ENCODE measurements around the gene NAPB. TPM values are rescaled to one million over a fixed set of nuclear protein-coding genes. Genes with fewer than 3 reads are reported as not detected.

The NAPB gene
- total and polyA plus RNA-seq, 10 of the 15 experiments (the other 5 are each of a cell fraction or from before 2014, with no cell fraction given): 2.1 to 15.9 (median 7.2) TPM

DNA sequence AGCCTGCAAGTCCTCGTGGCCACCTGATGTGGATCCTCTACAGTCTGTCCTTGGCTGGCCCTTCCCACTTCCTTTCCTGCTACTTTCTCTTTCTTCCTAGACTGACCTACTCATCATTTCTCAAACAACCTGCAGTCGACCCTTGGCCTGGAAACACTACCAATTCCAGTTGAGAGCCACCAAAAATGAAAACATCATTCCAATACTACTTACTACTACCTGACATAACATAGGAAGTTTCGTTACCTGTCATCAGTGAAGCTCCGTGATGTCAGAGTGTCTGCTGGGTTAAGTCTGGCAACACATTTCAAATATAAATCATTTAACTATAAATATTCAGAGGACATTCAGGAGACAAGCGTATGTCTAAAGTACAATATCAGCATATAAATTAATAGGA lies 45.5 kb downstream of the NAPB start (continued):
- TF ChIP-seq, protein P1, sequence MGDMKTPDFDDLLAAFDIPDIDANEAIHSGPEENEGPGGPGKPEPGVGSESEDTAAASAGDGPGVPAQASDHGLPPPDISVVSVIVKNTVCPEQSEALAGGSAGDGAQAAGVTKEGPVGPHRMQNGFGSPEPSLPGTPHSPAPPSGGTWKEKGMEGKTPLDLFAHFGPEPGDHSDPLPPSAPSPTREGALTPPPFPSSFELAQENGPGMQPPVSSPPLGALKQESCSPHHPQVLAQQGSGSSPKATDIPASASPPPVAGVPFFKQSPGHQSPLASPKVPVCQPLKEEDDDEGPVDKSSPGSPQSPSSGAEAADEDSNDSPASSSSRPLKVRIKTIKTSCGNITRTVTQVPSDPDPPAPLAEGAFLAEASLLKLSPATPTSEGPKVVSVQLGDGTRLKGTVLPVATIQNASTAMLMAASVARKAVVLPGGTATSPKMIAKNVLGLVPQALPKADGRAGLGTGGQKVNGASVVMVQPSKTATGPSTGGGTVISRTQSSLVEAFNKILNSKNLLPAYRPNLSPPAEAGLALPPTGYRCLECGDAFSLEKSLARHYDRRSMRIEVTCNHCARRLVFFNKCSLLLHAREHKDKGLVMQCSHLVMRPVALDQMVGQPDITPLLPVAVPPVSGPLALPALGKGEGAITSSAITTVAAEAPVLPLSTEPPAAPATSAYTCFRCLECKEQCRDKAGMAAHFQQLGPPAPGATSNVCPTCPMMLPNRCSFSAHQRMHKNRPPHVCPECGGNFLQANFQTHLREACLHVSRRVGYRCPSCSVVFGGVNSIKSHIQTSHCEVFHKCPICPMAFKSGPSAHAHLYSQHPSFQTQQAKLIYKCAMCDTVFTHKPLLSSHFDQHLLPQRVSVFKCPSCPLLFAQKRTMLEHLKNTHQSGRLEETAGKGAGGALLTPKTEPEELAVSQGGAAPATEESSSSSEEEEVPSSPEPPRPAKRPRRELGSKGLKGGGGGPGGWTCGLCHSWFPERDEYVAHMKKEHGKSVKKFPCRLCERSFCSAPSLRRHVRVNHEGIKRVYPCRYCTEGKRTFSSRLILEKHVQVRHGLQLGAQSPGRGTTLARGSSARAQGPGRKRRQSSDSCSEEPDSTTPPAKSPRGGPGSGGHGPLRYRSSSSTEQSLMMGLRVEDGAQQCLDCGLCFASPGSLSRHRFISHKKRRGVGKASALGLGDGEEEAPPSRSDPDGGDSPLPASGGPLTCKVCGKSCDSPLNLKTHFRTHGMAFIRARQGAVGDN (IDR thresholded peaks at IDR 0.05): no peak
- TF ChIP-seq GABPA (IDR thresholded peaks at IDR 0.05; ENCODE audit: low read depth) (no peak), EP300 (IDR thresholded peaks at IDR 0.05; ENCODE audit: borderline replicate concordance in 1 of 2, control insufficient read depth in 1 of 2, low read depth in 2 of 2, low read length in 2 of 2) (no peak), KLF5 (IDR thresholded peaks at IDR 0.05; ENCODE audit: partially characterized antibody) (no peak), SREBF1 (IDR thresholded peaks at IDR 0.05; ENCODE audit: low read length) (no peak), SUPT20H (IDR thresholded peaks at IDR 0.05; ENCODE audit: borderline replicate concordance, control insufficient read depth, low read depth, low read length) (no peak), MTA3 (IDR thresholded peaks at IDR 0.05; ENCODE audit: borderline replicate concordance, low read length) (no peak), NBN (IDR thresholded peaks at IDR 0.05) (no peak), NR2C1 (IDR thresholded peaks at IDR 0.05) (no peak), MEF2B (IDR thresholded peaks at IDR 0.05; ENCODE audit: partially characterized antibody, poor library complexity, severe bottlenecking) (no peak), EZH2 (IDR thresholded peaks at IDR 0.05; ENCODE audit: borderline replicate concordance, control insufficient read depth, low read depth, low read length) (no peak), ZNF274 (IDR thresholded peaks at IDR 0.05; ENCODE audit: insufficient read depth, insufficient read length) (no peak), SIN3A (IDR thresholded peaks at IDR 0.05; ENCODE audit: low read depth, low read length) (no peak), RUNX3 (IDR thresholded peaks at IDR 0.05; ENCODE audit: low read length) (no peak)
- TF ChIP-seq, protein P2, sequence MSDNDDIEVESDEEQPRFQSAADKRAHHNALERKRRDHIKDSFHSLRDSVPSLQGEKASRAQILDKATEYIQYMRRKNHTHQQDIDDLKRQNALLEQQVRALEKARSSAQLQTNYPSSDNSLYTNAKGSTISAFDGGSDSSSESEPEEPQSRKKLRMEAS (IDR thresholded peaks at IDR 0.05; ENCODE audit: low read depth, low read length): no peak
- TF ChIP-seq, protein P3, sequence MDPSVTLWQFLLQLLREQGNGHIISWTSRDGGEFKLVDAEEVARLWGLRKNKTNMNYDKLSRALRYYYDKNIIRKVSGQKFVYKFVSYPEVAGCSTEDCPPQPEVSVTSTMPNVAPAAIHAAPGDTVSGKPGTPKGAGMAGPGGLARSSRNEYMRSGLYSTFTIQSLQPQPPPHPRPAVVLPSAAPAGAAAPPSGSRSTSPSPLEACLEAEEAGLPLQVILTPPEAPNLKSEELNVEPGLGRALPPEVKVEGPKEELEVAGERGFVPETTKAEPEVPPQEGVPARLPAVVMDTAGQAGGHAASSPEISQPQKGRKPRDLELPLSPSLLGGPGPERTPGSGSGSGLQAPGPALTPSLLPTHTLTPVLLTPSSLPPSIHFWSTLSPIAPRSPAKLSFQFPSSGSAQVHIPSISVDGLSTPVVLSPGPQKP (IDR thresholded peaks at IDR 0.05; ENCODE audit: low read depth, low read length): no peak

All from GM12878 (cell line).